Stimulated activated CD4-positive, alpha-beta T cell treated with anti-CD3 and anti-CD28 coated beads, Interleukin-12 subunit alpha, Interleukin-12 subunit beta, amount 100 ng/mL, for 48 hours (primary cell): ENCODE results near the gene REX1BD.
"Not testable (repeated sequence)": the region's sequence is repeated elsewhere in the genome, so short reads cannot be mapped to it uniquely, and the experiment has no call there.

Source experiments
- DNase-seq, 3 donors: peaks; one replicate each; pipeline ENCODE4 v3.0.0-alpha.2; 2020; ENCODE audit warnings: low read depth in 2 of 3, low spot score in 1 of 3

REX1BD gene

GRCh38 chr19:18576383-18576782, 12.2 kb upstream of the REX1BD start:
- DNase-seq, result no peak

GRCh38 chr19:18577365-18577914, 11.2 kb upstream of the REX1BD start:
- no peak for DNase-seq

- DNase-seq, result no peak
These were observed 8.3 kb upstream of the REX1BD start for GRCh38 chr19:18580311-18580710.

GRCh38 chr19:18586306-18586705, 2.3 kb upstream of the REX1BD start:
- DNase-seq, result no peak

- no peak for DNase-seq
These were observed 1.0 kb upstream of the REX1BD start for GRCh38 chr19:18587561-18587960.

GRCh38 chr19:18587962-18588610, 512 bp upstream of the REX1BD start:
- DNase-seq, result no peak

GRCh38 chr19:18589380-18590272, 1.0 kb downstream of the REX1BD start:
- peak; percentile 53 to 60 (median 59) for DNase-seq

GRCh38 chr19:18590273-18591272, 2.0 kb downstream of the REX1BD start:
- DNase-seq, result no peak

GRCh38 chr19:18591735-18592385, 3.3 kb downstream of the REX1BD start:
- no peak for DNase-seq

- not testable (repeated sequence) for DNase-seq
These were observed 4.1 kb downstream of the REX1BD start for GRCh38 chr19:18592732-18593131.

- DNase-seq, result no peak
These were observed 4.9 kb downstream of the REX1BD start for GRCh38 chr19:18593367-18594095.

- peak; percentile 44 to 71 (median 70) for DNase-seq
These were observed 5.7 kb downstream of the REX1BD start for GRCh38 chr19:18594096-18594823.

GRCh38 chr19:18594824-18595373, 6.3 kb downstream of the REX1BD start:
- DNase-seq, result no peak

- DNase-seq, result no peak
These were observed 6.9 kb downstream of the REX1BD start for GRCh38 chr19:18595475-18595874.

GRCh38 chr19:18596752-18597157, 8.2 kb downstream of the REX1BD start:
- no peak for DNase-seq

- no peak for DNase-seq
These were observed 9.4 kb downstream of the REX1BD start for GRCh38 chr19:18597809-18598660.

- DNase-seq, result no peak
These were observed 10.9 kb downstream of the REX1BD start for GRCh38 chr19:18599485-18599884.
